Measurements from ENCODE around the gene CHAF1B.

The CHAF1B gene

GRCh38 chr21:36355868-36356267 lies 29.3 kb upstream of the CHAF1B start (continued):
- TF ChIP-seq, protein P1, sequence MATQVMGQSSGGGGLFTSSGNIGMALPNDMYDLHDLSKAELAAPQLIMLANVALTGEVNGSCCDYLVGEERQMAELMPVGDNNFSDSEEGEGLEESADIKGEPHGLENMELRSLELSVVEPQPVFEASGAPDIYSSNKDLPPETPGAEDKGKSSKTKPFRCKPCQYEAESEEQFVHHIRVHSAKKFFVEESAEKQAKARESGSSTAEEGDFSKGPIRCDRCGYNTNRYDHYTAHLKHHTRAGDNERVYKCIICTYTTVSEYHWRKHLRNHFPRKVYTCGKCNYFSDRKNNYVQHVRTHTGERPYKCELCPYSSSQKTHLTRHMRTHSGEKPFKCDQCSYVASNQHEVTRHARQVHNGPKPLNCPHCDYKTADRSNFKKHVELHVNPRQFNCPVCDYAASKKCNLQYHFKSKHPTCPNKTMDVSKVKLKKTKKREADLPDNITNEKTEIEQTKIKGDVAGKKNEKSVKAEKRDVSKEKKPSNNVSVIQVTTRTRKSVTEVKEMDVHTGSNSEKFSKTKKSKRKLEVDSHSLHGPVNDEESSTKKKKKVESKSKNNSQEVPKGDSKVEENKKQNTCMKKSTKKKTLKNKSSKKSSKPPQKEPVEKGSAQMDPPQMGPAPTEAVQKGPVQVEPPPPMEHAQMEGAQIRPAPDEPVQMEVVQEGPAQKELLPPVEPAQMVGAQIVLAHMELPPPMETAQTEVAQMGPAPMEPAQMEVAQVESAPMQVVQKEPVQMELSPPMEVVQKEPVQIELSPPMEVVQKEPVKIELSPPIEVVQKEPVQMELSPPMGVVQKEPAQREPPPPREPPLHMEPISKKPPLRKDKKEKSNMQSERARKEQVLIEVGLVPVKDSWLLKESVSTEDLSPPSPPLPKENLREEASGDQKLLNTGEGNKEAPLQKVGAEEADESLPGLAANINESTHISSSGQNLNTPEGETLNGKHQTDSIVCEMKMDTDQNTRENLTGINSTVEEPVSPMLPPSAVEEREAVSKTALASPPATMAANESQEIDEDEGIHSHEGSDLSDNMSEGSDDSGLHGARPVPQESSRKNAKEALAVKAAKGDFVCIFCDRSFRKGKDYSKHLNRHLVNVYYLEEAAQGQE (tag by site-specific recombination; IDR thresholded peaks at IDR 0.05): no peak
- TF ChIP-seq ZNF394 (tag by site-specific recombination; IDR thresholded peaks at IDR 0.05; ENCODE audit: borderline replicate concordance) (no peak), ZNF223 (tag by site-specific recombination; IDR thresholded peaks at IDR 0.05) (no peak), ZNF548 (tag by site-specific recombination; IDR thresholded peaks at IDR 0.05) (no peak), SP3 (tag by site-specific recombination; IDR thresholded peaks at IDR 0.05) (no peak), WT1 (tag by site-specific recombination; IDR thresholded peaks at IDR 0.05) (no peak), GLIS2 (tag by site-specific recombination; IDR thresholded peaks at IDR 0.05) (no peak), ZBTB17 (tag by site-specific recombination; IDR thresholded peaks at IDR 0.05) (no peak), ZNF785 (tag by site-specific recombination; IDR thresholded peaks at IDR 0.05) (no peak), MZF1 (tag by site-specific recombination; IDR thresholded peaks at IDR 0.05; ENCODE audit: borderline replicate concordance) (no peak), ZNF133 (tag by site-specific recombination; IDR thresholded peaks at IDR 0.05) (no peak), EGR2 (tag by site-specific recombination; IDR thresholded peaks at IDR 0.05; ENCODE audit: low read depth) (no peak), ZNF658 (tag by site-specific recombination; IDR thresholded peaks at IDR 0.05) (no peak), ZNF426 (tag by site-specific recombination; IDR thresholded peaks at IDR 0.05) (no peak), ZNF596 (tag by site-specific recombination; IDR thresholded peaks at IDR 0.05) (peak; percentile 40; the same call in 1 of the 2 replicates), ZSCAN5A (tag by site-specific recombination; IDR thresholded peaks at IDR 0.05) (no peak), HOXC10 (CRISPR knock-in tag; IDR thresholded peaks at IDR 0.05) (no peak), ZNF624 (tag by site-specific recombination; IDR thresholded peaks at IDR 0.05) (no peak), ZFP41 (tag by site-specific recombination; IDR thresholded peaks at IDR 0.05; ENCODE audit: borderline replicate concordance) (no peak), ZNF175 (tag by site-specific recombination; IDR thresholded peaks at IDR 0.05) (no peak), ZNF768 (tag by site-specific recombination; IDR thresholded peaks at IDR 0.05) (no peak), ZNF114 (tag by site-specific recombination; IDR thresholded peaks at IDR 0.05) (no peak), SETDB1 (IDR thresholded peaks at IDR 0.05; ENCODE audit: insufficient read length, low read length) (no peak), ZNF335 (tag by site-specific recombination; conservative IDR thresholded peaks at IDR 0.05) (no peak), BCL11B (tag by site-specific recombination; IDR thresholded peaks at IDR 0.05; ENCODE audit: low read depth) (peak; percentile 87), BCL11A (tag by site-specific recombination; IDR thresholded peaks at IDR 0.05; ENCODE audit: low read depth) (peak; percentile 70; the same call in 1 of the 2 replicates), ZNF211 (tag by site-specific recombination; IDR thresholded peaks at IDR 0.05; ENCODE audit: low read depth) (no peak), ZNF585B (tag by site-specific recombination; IDR thresholded peaks at IDR 0.05) (no peak), ZNF623 (tag by site-specific recombination; IDR thresholded peaks at IDR 0.05) (no peak), ZNF776 (tag by site-specific recombination; IDR thresholded peaks at IDR 0.05; ENCODE audit: borderline replicate concordance) (no peak), ZNF433 (tag by site-specific recombination; IDR thresholded peaks at IDR 0.05; ENCODE audit: low read depth) (no peak), KLF9 (tag by site-specific recombination; IDR thresholded peaks at IDR 0.05; ENCODE audit: low read depth) (no peak)
- TF ChIP-seq, protein P2, sequence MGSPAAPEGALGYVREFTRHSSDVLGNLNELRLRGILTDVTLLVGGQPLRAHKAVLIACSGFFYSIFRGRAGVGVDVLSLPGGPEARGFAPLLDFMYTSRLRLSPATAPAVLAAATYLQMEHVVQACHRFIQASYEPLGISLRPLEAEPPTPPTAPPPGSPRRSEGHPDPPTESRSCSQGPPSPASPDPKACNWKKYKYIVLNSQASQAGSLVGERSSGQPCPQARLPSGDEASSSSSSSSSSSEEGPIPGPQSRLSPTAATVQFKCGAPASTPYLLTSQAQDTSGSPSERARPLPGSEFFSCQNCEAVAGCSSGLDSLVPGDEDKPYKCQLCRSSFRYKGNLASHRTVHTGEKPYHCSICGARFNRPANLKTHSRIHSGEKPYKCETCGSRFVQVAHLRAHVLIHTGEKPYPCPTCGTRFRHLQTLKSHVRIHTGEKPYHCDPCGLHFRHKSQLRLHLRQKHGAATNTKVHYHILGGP (tag by site-specific recombination; IDR thresholded peaks at IDR 0.05): peak; percentile 83
- TF ChIP-seq, protein P3, sequence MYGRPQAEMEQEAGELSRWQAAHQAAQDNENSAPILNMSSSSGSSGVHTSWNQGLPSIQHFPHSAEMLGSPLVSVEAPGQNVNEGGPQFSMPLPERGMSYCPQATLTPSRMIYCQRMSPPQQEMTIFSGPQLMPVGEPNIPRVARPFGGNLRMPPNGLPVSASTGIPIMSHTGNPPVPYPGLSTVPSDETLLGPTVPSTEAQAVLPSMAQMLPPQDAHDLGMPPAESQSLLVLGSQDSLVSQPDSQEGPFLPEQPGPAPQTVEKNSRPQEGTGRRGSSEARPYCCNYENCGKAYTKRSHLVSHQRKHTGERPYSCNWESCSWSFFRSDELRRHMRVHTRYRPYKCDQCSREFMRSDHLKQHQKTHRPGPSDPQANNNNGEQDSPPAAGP (tag by site-specific recombination; IDR thresholded peaks at IDR 0.05): no peak
- TF ChIP-seq, protein P4, sequence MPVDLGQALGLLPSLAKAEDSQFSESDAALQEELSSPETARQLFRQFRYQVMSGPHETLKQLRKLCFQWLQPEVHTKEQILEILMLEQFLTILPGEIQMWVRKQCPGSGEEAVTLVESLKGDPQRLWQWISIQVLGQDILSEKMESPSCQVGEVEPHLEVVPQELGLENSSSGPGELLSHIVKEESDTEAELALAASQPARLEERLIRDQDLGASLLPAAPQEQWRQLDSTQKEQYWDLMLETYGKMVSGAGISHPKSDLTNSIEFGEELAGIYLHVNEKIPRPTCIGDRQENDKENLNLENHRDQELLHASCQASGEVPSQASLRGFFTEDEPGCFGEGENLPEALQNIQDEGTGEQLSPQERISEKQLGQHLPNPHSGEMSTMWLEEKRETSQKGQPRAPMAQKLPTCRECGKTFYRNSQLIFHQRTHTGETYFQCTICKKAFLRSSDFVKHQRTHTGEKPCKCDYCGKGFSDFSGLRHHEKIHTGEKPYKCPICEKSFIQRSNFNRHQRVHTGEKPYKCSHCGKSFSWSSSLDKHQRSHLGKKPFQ (tag by site-specific recombination; IDR thresholded peaks at IDR 0.05): 0 out of 2 replicates have a peak, but pooled peaks have one; percentile 41
